HCT116 (cell line): ENCODE measurements around the gene CCL27.

ENCODE experiments used
- CBX3 ChIP-seq: IDR thresholded peaks from 2 replicates; pipeline ENCODE4 v1.6.1; 2012; ENCODE audit warnings: low read depth
- EZH2 ChIP-seq: fragments of 200-600 bp; sonication (generic); IDR thresholded peaks from 2 replicates; pipeline ENCODE4 v1.6.1; 2017; ENCODE audit warnings: antibody characterized with exemption, mixed run types
- POLR2A ChIP-seq: IDR thresholded peaks from 2 replicates; pipeline ENCODE4 v1.7.0; 2011; ENCODE audit warnings: borderline replicate concordance; ENCODE audit not compliant: insufficient read depth, insufficient read length; ENCODE audit errors: extremely low read depth
- POLR2AphosphoS5 ChIP-seq: IDR thresholded peaks from 2 replicates; pipeline ENCODE4 v1.6.1; 2011; ENCODE audit warnings: mild to moderate bottlenecking, low read depth, low read length, moderate library complexity
- SP1 ChIP-seq: IDR thresholded peaks from 2 replicates; pipeline ENCODE4 v1.6.1; 2012; ENCODE audit warnings: low read depth

DNA sequence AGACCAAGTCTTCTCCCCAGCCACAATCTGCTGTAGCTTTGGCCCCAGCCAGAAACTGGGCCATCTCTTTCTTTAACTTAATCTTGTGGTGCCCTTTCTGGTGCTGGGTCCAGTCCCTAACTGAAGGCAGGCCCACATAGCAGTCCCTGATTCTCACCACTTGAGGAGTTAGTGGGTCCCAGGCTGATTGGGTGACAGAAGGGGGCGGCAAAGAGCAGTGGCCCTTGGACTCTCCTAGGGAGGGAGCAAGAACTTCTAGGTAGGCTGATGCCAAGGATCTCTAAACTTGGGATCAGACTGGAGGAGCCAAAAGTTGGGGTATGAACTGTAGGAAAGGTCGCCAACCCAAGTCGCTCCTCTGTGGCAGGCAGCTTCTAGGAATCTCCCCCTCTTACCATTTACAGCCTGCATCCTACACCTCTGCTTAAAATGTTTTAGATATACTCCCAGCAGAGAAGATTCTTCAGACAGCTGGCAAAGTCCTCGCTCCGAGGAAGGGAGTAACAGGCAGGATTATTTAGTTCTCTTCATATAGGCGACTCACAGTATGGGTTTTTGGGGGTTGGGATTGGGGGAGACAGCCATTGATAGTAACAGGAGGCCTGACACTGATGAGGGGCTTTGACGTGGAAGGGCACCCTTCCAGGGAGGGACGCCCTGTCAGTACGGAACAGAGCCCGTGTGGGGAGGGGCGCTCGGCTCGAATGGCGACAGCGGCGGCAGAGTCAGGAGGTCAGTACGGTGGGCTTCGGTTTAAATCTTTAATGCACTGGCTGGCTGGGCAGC, 2.0 kb upstream of the CCL27 start:
- no peak for TF ChIP-seq POLR2A
- TF ChIP-seq POLR2AphosphoS5: no peak
- TF ChIP-seq CBX3: no peak
- no peak for TF ChIP-seq EZH2
- 0 out of 2 replicates have a peak, but pooled peaks have one; percentile 18 for TF ChIP-seq SP1
